Heart right ventricle (tissue), 16 donors: ENCODE results near the gene HTT. TPM values are rescaled to one million over a fixed set of nuclear protein-coding genes. Genes with fewer than 3 reads are reported as not detected.

Experiments
- ATAC-seq, 8 donors: fragments of 200-7000 bp; cut with Tn5 transposase; one replicate each; pipeline ENCODE4 v1.9.1; 2020; ENCODE audit warnings: mild to moderate bottlenecking in 8 of 8, moderate library complexity in 8 of 8, moderate number of reproducible peaks in 1 of 8
- DNase-seq, 2 donors: peaks; one replicate each; pipeline ENCODE4 v3.0.0-alpha.2; 2020
- H3K27ac ChIP-seq, 10 donors: fragments of 200-600 bp; sonication (generic) in 2 of 10; one replicate each; pipeline versions ENCODE4 v1.5.0 to v1.8.0; 2020 to 2022; ENCODE audit warnings: mild to moderate bottlenecking in 3 of 10
- H3K27me3 ChIP-seq, 7 donors: fragments of 200-600 bp; one replicate each; pipeline ENCODE4 v1.8.0; 2021 to 2022; ENCODE audit warnings: mild to moderate bottlenecking in 2 of 7
- H3K36me3 ChIP-seq, 9 donors: fragments of 200-600 bp; sonication (generic) in 1 of 9; one replicate each; pipeline versions ENCODE4 v1.5.0 to v1.8.0; 2020 to 2022; ENCODE audit warnings: mild to moderate bottlenecking in 2 of 9
- H3K4me1 ChIP-seq, 9 donors: fragments of 200-600 bp; sonication (generic) in 1 of 9; one replicate each; pipeline versions ENCODE4 v1.5.0 to v1.8.0; 2020 to 2022; ENCODE audit warnings: mild to moderate bottlenecking in 4 of 9
- H3K4me3 ChIP-seq, 10 donors: fragments of 200-600 bp; sonication (generic) in 2 of 10; one replicate each; pipeline versions ENCODE4 v1.5.0 to v1.8.0; 2020 to 2022; ENCODE audit warnings: mild to moderate bottlenecking in 7 of 10, moderate library complexity in 2 of 10
- H3K9me3 ChIP-seq, 11 donors: fragments of 200-600 bp in 10 of 11; sonication (generic) in 2 of 11; one replicate each; pipeline versions ENCODE4 v1.5.0 to v1.8.0; 2013 to 2022; ENCODE audit warnings: mild to moderate bottlenecking in 2 of 11, control low read depth in 1 of 11, moderate library complexity in 1 of 11
- WGBS, 2 donors: extraction: QIAGEN DNeasy Blood & Tissue Kit; methylation state at CpG; one replicate each; pipeline ENCODE4 v1.1.7; 2013; ENCODE audit warnings: inconsistent platforms in 1 of 2; 5-methylcytosine and 5-hydroxymethylcytosine counted together
- intact Hi-C, 10 donors: fragments of 100-400 bp; cut with DNase I; formaldehyde crosslinking; loops; one replicate each; pipeline versions ENCODE4 v1.11.1 to v1.14.2; 2022
- polyA plus RNA-seq, 2 donors: library from polyadenylated mRNA; stranded (reverse); fragments of 200-250 nt; gene quantifications; one replicate each; pipeline ENCODE4 v1.2.3, GENCODE V29; 2013
- total RNA-seq, 10 donors: library from RNA; stranded (reverse); fragmentation: NEBNext Ultra II Directional in 3 of 10; extraction: Animal tissue kit (Norgen Biotek cat#: 25700) in 3 of 10; gene quantifications; one replicate each; pipeline versions ENCODE4 v1.2.1 to v1.2.4, GENCODE V29; 2021 to 2023
- TF ChIP-seq, protein P1 (sequence below), 9 donors: fragments of 200-600 bp; sonication (generic) in 2 of 9; IDR thresholded peaks; one replicate each; pipeline versions ENCODE4 v1.5.0 to v1.8.0; 2021 to 2022; ENCODE audit warnings: antibody characterized with exemption in 9 of 9, mild to moderate bottlenecking in 5 of 9, moderate library complexity in 1 of 9
- donor health status: Arrhythmogenic right ventricular cardiomyopathy.
- donor health status: ischemic (EF 13 %, LVEDD 7.1; RV severe dilation, severe dysfunction).
- donor health status: healthy with polysubstance abuse.
- donor health status: DM: no; HTN: yes; CAD: no.
- donor health status: DM: no; HTN: no; CAD: no.
- donor health status: ischemic (EF 25% LVEDD 6.9; RV normal size, moderate dysfunction).
- donor health status: ischemic (EF 25% LVEDD 5.7; RV mildly dilated, moderate dysfunction).
- donor health status: healthy.
- donor health status: DM: yes; HTN: yes; CAD: no.
- donor health status: Ischemic cardiomyopathy.
- donor health status: ischemic (EF 35%, LVEDD 5.7; RV mildly dilated, moderate dysfunction).
- donor health status: nonischemic (EF 11% LVEDD 7.7; RV severe dilation, severe dysfunction).
- donor health status: DM: yes; HTN: yes; CAD: no.
- donor health status: PGD.
- donor health status: ischemic (EF 29% LVEDD 5.4; RV normal size, mild dysfunction).
- donor health status: nonischemic (EF 23%, LVEDD 6.1; RV moderate dilation, normal function).

HTT gene
- total and polyA plus RNA-seq, 12 donors, result 6.3 to 34.0 (median 24.1) TPM

GRCh38 chr4:3124070-3124767, 49.7 kb downstream of the HTT start:
- intact Hi-C loops, result no loop called here
- Histone ChIP-seq H3K36me3 (peaks cover 0 to 93% (median 49%) of the 10 kb centered on the region in 9 donors), H3K9me3 (no peaks in the 10 kb centered on the region), H3K4me1 (peaks cover 0 to 35% (median 22%) of the 10 kb centered on the region in 9 donors), H3K27ac (peak overlapping the region in 2 of 10 donors; percentile 71 to 77), H3K4me3 (no peak overlapping the region), H3K27me3 (no peaks in the 10 kb centered on the region)
- TF ChIP-seq, protein P1, sequence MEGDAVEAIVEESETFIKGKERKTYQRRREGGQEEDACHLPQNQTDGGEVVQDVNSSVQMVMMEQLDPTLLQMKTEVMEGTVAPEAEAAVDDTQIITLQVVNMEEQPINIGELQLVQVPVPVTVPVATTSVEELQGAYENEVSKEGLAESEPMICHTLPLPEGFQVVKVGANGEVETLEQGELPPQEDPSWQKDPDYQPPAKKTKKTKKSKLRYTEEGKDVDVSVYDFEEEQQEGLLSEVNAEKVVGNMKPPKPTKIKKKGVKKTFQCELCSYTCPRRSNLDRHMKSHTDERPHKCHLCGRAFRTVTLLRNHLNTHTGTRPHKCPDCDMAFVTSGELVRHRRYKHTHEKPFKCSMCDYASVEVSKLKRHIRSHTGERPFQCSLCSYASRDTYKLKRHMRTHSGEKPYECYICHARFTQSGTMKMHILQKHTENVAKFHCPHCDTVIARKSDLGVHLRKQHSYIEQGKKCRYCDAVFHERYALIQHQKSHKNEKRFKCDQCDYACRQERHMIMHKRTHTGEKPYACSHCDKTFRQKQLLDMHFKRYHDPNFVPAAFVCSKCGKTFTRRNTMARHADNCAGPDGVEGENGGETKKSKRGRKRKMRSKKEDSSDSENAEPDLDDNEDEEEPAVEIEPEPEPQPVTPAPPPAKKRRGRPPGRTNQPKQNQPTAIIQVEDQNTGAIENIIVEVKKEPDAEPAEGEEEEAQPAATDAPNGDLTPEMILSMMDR (IDR thresholded peaks at IDR 0.05), result no peak
- DNase-seq, result no peak
- WGBS, 2 donors, result 89 to 90% methylated on average over 7 of the region's 7 CpGs
- ATAC-seq, result no peak

- intact Hi-C loops, result no loop called here
- peaks cover 0 to 24% (median 15%) of the 10 kb centered on the region in 9 donors for H3K4me1 ChIP-seq
- H3K4me3 ChIP-seq, result no peak overlapping the region
- no peak for ATAC-seq
- no peak overlapping the region for H3K27ac ChIP-seq
- H3K36me3 ChIP-seq, result peaks cover 0 to 93% (median 63%) of the 10 kb centered on the region in 9 donors
- H3K9me3 ChIP-seq, result no peaks in the 10 kb centered on the region
- no peak for DNase-seq
- TF ChIP-seq, protein P1 (IDR thresholded peaks at IDR 0.05), result no peak
- H3K27me3 ChIP-seq, result no peaks in the 10 kb centered on the region
- 85 to 89% methylated on average over 7 of the region's 7 CpGs for WGBS, 2 donors
Measured at GRCh38 chr4:3127112-3127511, 52.6 kb downstream of the HTT start.

DNA sequence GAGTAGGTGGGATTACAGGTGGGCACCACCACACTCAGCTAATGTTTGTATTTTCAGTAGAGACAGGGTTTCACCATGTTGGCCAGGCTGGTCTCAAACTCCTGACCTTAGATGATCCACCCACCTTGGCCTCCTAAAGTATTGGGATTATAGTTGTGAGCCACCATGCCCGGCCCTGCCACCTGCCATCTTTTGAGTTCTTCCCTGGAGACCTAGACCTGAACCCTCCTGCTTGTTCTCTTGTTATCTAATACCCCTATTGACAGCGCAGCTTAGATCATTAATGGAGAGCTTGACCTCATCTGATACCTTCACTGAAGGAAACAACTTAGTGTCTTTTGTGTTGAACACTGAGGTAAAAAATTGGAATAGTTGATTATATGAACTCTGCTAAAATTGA, 53.6 kb downstream of the HTT start:
- DNase-seq (no peak), ATAC-seq (no peak)
- WGBS, 2 donors, result 92 to 97% methylated on average over 2 of the region's 2 CpGs
- H3K4me3 ChIP-seq, result no peak overlapping the region
- H3K27me3 ChIP-seq, result no peaks in the 10 kb centered on the region
- H3K4me1 ChIP-seq, result peaks cover 0 to 14% (median 7%) of the 10 kb centered on the region in 9 donors
- TF ChIP-seq, protein P1 (IDR thresholded peaks at IDR 0.05), result no peak
- intact Hi-C loops, result no loop called here
- H3K36me3 ChIP-seq, result peaks cover 0 to 93% (median 70%) of the 10 kb centered on the region in 9 donors
- no peak overlapping the region for H3K27ac ChIP-seq
- no peaks in the 10 kb centered on the region for H3K9me3 ChIP-seq

DNA sequence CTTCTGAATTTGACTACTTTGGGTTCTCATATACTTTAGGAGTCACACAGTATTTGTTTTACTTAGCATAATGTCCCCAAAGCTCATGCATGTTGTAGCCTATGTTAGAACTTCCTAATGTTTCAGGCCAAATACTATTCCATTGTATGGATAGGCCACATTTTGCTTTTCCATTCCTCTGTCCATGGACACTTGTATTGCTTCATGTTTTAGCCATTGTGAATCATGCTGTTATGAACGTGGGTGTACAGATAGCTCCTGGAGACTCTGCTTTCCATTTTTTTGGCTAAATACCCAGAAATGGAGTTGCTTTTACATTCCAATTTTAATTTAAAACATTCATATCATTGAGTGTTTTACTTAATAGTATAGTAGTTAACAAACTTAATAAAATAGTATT, 54.5 kb downstream of the HTT start:
- ATAC-seq, result no peak
- peaks cover 0 to 5% (median 0%) of the 10 kb centered on the region in 9 donors for H3K4me1 ChIP-seq

More for the DNA sequence above, 54.5 kb downstream of the HTT start:
- no peaks in the 10 kb centered on the region for H3K9me3 ChIP-seq
- intact Hi-C loops, result no loop called here
- TF ChIP-seq, protein P1 (IDR thresholded peaks at IDR 0.05), result no peak
- H3K27ac ChIP-seq, result no peak overlapping the region
- H3K4me3 ChIP-seq, result no peak overlapping the region
- 79 to 84% methylated on average over 1 of the region's 1 CpG for WGBS, 2 donors
- no peak for DNase-seq
- peaks cover 0 to 97% (median 79%) of the 10 kb centered on the region in 9 donors for H3K36me3 ChIP-seq
- H3K27me3 ChIP-seq, result no peaks in the 10 kb centered on the region
